ENCODE results near the gene TPSB2. TPM values are rescaled to one million over a fixed set of nuclear protein-coding genes. Genes with fewer than 3 reads are reported as not detected.

The TPSB2 gene
- polyA plus RNA-seq, 1 experiment, result not detected

GRCh38 chr16:1225051-1225451, 4.9 kb downstream of the TPSB2 start, which contains the start of gene TPSG1:
TSS of gene TPSG1 (minus strand) at chr16:1225268. CDS start at chr16:1225252, 16 bp downstream.
- Histone ChIP-seq H3K27me3 (ENCODE audit: control insufficient read depth, insufficient read depth, low read length) (0 out of 2 replicates have a peak, but pooled peaks cover 2% of the 10 kb centered on the region), H3K4me3 (ENCODE audit: low read depth, low read length) (no peak within 1 kb of the TSS), H3K36me3 (ENCODE audit: control insufficient read depth, insufficient read depth, low read length) (no peaks in the 10 kb centered on the region)
- TF ChIP-seq, protein P1, sequence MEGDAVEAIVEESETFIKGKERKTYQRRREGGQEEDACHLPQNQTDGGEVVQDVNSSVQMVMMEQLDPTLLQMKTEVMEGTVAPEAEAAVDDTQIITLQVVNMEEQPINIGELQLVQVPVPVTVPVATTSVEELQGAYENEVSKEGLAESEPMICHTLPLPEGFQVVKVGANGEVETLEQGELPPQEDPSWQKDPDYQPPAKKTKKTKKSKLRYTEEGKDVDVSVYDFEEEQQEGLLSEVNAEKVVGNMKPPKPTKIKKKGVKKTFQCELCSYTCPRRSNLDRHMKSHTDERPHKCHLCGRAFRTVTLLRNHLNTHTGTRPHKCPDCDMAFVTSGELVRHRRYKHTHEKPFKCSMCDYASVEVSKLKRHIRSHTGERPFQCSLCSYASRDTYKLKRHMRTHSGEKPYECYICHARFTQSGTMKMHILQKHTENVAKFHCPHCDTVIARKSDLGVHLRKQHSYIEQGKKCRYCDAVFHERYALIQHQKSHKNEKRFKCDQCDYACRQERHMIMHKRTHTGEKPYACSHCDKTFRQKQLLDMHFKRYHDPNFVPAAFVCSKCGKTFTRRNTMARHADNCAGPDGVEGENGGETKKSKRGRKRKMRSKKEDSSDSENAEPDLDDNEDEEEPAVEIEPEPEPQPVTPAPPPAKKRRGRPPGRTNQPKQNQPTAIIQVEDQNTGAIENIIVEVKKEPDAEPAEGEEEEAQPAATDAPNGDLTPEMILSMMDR (IDR thresholded peaks at IDR 0.05; ENCODE audit: insufficient read depth, low read depth, low read length), result no peak
- POLR2A ChIA-PET, result no interaction called here
- CTCF ChIA-PET, result no interaction called here
- DNase-seq (ENCODE audit: low read depth), result no peak

DNA sequence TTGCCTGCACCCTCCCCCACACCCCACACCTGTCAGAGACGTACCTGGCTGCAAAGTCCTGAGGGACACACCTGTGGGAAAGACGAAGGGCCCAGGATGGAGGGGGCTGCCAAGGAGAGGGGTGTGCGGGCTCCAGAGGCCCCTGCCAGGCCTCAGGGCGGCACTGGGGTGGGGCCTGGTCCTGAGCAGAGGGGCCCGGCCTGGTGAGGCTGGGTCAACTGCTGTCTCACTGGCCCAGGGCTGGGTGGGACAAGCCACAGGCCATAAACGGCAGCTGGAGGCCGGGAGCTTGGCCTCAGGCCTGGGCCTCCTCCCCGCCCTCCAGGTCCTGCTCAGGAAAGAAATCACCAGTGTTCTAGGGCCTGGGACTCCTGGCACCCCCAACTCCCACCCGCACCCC, 5.4 kb downstream of the TPSB2 start:
- CTCF ChIA-PET, result no interaction called here
- no peak for DNase-seq (ENCODE audit: low read depth)
- Histone ChIP-seq H3K27me3 (ENCODE audit: control insufficient read depth, insufficient read depth, low read length) (0 out of 2 replicates have a peak, but pooled peaks cover 2% of the 10 kb centered on the region), H3K4me3 (ENCODE audit: low read depth, low read length) (no peak overlapping the region), H3K36me3 (ENCODE audit: control insufficient read depth, insufficient read depth, low read length) (no peaks in the 10 kb centered on the region)
- POLR2A ChIA-PET, result no interaction called here
- TF ChIP-seq, protein P1 (IDR thresholded peaks at IDR 0.05; ENCODE audit: insufficient read depth, low read depth, low read length), result no peak

DNA sequence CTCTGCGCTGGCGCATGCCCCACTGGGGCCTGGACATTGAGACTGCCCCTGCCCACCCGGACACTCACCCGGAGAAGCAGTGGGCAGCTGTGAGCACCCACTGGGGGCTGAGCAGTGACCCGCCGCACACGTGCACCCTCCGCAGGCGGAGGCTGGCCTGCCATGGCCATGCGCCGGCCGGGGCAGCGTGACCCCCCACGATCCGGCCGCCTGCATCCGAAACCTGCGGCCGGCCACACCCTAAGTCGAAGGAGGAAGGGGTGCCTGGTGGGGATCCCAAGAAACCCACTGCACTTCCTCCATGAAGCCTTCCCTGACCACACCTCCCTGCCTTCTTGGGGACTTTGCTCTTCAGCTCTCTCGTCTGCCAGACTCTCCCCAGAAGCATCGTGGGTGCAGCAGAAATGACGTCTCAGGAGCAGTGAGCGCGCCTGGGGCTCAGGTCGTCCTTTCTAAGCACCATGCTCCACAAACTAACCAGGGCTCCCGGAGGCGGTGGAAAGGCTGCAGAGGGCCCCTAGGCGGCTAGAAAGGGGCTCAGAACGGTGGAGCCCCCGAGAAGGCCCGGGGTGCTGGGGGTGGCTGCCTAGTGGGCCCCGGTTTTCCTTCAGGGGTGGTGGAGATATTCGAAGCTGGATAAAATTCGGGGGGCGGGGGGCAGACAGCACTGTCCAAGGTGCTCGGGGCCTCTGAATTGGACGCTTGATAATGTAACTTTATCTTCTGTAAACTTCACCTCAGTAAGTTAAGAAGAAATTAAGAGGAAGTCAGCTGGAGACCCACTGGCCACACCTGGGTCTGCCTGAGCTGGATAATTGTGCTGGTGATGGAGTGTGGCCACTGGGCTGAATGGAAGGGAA, 6.4 kb downstream of the TPSB2 start:
- Histone ChIP-seq H3K4me3 (ENCODE audit: low read depth, low read length) (no peak overlapping the region), H3K36me3 (ENCODE audit: control insufficient read depth, insufficient read depth, low read length) (no peaks in the 10 kb centered on the region), H3K27me3 (ENCODE audit: control insufficient read depth, insufficient read depth, low read length) (0 out of 2 replicates have a peak, but pooled peaks cover 2% of the 10 kb centered on the region)
- POLR2A ChIA-PET, result no interaction called here
- DNase-seq (ENCODE audit: low read depth), result no peak
- CTCF ChIA-PET, result no interaction called here
- TF ChIP-seq, protein P1 (IDR thresholded peaks at IDR 0.05; ENCODE audit: insufficient read depth, low read depth, low read length), result no peak

- TF ChIP-seq, protein P1 (IDR thresholded peaks at IDR 0.05; ENCODE audit: insufficient read depth, low read depth, low read length), result no peak
- no peak for DNase-seq (ENCODE audit: low read depth)
- H3K36me3 ChIP-seq (ENCODE audit: control insufficient read depth, insufficient read depth, low read length), result no peaks in the 10 kb centered on the region
- H3K4me3 ChIP-seq (ENCODE audit: low read depth, low read length), result no peak overlapping the region
- 0 out of 2 replicates have a peak, but pooled peaks cover 2% of the 10 kb centered on the region for H3K27me3 ChIP-seq (ENCODE audit: control insufficient read depth, insufficient read depth, low read length)
- CTCF ChIA-PET, result no interaction called here
- POLR2A ChIA-PET, result no interaction called here
These were observed 7.2 kb downstream of the TPSB2 start for GRCh38 chr16:1222553-1223354.
